Right hindlimb (tissue), 1 donor: ENCODE measurements around the gene NTRK3.
A peak's percentile ranks its signal among the peaks of the same experiment; 100 is the strongest.
"Not testable (repeated sequence)": the region's sequence is repeated elsewhere in the genome, so short reads cannot be mapped to it uniquely, and the experiment has no call there.

Source experiments
- DNase-seq: peaks from one replicate; pipeline ENCODE4 v3.0.0-alpha.2; 2018

Gene NTRK3

DNA sequence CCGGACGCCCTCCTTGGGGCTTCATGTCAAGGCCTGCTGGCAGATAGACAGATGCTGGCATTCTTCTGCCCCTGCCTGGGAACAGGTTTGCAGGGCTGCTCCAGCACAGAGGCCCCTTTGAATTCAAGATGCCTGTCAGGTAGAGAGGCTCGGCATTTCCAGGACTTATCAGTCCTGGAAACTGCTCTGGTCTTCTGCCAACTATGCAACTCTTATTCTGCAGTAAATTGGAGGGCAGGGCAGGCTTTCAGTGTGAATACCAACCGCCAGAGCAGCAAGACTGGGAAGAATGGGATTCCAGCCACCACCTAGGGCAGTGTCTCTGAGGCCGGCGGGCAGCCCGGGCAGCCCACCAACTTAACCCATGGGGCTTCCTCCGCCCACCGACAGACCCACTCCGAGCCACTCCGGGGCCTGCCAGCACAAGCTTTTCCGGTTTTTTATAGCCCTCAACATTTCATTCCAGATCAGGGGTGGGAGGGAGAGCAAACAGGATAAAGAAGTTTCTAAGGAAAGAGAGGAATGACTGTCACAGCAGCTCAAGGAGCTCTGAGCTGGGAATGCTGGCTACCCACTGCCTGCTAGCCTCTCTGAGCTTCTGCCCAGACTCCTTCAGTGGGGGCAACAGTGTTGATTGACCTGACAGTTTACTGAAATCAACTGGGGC, 140.9 kb downstream of the NTRK3 start:
- DNase-seq = peak; percentile 23

DNA sequence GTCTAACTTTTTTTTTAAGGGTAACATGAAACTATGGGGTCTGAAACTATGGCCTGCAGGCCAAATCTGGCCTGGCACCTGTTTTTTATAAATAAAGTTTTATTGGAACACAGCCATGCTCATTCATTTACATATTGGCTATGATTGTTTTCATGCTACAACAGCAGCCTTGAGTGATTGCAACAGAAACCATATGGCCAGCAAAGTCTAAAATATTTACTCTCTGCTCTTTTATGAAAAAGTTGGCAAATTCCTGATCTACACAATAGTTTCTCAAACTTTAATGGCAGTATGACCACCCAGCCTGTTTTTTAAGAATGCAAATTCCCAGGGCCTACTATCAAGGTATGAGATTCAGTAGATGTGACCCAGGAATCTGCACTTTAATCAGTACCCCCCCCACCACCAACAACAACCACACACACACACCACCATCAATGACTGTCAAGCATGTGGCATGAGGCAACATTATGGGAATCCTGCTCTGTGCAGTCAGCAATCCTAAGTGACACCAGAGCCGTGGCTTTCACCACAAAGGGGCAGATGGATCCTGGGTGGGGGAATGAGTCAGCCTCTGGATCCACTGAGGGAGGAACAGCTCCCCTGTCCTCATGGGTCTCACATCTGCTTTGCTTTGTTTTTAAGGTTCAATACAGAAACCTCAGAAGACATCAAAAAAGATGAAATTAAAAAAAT, 142.8 kb downstream of the NTRK3 start:
- DNase-seq = no peak

DNA sequence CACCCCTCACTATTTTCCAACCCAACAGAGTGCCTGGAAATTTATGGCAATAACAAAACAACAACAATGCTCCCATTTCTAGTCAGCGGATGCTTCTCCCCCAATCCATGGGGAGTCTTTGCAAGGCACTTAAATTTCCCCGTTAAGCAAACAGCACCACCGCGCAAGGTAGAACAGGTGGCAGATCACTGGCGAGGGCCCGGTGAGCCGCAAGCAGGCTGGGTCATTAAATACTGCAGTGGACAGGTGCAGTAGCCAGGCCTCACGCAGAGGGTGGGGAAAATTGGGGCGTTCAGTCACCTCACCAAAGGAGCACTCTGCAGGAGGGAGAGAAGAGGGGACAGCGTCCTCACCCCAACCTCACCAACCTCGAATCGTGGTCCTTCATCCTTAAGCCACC, 147.5 kb downstream of the NTRK3 start:
- no peak for DNase-seq

DNA sequence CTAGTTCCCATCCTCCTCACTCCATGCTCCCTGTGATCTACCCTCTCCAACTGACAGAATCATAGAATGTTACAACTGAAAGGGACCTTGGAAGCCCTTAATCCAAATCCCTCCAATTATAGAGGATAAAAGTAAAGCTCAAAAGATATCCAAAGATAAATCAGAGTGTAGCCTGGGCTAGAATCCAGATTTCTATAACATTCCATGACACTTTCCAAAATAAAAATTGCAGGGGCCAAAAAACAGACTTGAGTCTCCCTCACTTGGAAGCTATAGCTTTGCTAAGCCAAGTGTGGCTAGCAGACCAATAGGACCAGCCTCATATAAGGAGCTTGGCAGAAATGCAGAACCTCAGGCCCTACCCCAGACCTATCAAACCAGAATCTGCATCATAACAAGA, 148.1 kb downstream of the NTRK3 start:
- no peak for DNase-seq

DNA sequence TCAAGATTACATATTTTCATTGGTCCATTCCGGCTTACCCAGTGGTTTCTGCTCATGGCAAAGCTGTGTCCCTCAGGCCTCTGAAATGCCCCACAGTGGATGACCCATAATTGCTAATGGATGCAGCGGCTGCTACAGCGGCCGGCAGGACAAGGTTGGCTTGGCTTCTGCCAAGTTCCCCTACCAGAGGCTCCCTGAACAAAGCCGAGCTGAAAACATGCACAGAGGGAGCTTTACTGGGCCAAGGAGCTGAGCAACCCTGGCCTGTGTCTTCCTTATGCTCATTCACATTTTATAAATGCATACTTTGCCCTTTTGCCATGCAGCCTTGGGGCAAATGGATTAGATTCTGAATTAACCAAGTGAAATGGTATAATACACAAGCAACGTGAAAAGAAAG, 150.5 kb downstream of the NTRK3 start:
- DNase-seq = no peak

DNA sequence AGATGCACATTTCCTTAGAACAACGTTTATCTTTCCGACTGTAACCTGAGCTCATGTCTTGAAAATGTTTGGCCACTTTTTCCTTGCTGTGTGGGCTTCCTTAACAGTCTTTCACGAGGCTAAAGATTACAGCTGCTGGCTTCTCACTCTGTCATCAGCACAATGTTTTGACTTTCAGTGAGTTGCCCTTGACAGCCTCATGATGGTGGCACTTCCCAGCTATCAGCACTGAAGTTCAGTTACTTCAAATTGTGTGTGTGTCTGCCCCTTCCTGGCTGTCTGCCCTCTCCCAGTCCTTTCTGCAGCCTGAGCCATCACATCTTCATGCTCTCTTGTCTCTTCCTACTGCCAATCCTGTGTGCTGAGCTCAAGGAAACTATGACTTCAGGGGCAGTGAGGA, 152.2 kb downstream of the NTRK3 start:
- DNase-seq = no peak

DNA sequence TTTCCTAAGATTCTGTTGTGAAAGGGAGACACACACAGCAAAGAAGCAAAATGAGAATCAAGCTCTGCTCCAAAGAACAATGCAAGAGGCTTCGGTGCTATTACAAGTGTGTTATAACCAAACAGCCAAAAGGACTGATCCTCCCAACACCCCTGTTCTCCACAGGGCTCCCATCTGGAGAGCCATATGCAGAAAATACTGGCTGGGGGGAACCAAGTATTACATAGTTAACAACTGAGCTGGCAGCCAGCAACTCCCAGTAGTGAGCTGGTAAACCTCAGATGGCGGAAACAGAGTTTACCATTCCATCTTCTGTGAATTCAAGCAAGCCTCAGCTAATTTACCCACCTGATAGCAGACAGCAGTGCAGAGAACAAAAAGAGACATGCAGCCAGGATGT, 156.4 kb downstream of the NTRK3 start:
- no peak for DNase-seq

DNA sequence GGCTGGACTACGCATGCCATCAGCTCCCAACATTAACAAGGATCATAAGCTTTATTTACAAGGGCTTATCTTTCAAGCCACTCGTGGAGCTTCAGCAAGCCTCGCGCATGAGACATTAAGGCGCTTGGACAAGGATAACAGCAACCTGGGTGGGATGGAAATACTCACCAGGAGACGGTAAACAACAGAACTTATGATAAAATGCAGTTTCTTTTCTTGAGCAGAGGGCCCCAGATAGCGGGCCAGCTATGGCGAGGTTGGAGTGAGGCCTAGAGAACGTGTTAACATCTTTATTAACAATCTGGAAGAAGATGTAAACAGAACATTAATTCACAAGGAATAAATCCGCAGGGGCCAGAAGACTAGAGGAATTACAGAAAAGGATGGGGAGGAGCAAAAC, 158.2 kb downstream of the NTRK3 start:
- DNase-seq = no peak

DNA sequence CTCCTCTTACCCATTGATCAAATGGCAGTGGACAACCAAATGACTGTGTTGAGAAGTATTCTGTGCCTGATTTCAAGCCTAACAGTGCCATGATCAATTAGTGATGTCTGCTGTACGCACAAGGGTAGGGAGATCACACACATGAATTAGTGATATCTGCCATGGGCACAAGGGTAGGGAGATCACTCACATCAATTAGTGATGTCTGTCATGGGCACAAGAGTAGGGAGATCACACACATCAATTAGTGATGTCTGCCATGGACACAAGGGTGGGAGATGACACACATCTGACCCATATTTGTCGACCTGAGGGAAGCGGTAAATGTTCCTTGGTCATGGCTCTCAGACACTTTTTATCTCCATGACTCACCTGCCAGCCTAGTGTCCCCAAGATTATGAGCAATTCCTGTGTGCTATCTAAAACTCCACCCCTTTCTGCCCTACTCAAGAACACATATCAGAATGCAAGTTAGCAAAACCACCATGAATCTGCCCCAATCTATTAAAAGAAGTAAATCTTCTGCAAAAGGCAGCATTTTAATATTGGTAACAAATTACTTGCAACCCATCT, 165.0 kb downstream of the NTRK3 start:
- DNase-seq = no peak

DNA sequence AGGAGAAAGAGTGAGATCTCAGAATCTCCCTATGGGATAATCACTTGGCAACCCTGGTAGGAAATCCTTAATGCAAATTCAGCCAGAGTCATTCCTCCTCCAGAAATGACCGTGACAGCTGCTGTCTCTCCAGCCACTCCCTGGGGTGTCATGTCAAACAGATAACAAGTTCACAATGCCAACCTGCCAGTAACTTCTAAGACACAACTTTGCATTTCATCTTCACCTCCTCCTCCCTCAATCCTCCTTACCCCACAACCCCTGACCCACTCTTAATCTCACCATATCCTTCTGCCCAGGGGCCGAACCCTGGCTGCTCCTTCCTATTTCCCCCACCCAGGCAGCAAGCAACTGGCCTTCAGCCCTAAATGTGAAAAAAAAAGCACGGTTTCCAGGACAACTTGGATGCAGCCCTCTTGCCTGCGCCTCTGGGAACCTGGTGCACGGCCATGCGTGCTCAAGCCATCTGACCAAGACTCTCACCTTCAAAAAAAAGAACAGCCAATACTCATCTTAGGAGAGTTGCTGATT, 166.0 kb downstream of the NTRK3 start:
- peak; percentile 83 for DNase-seq

DNA sequence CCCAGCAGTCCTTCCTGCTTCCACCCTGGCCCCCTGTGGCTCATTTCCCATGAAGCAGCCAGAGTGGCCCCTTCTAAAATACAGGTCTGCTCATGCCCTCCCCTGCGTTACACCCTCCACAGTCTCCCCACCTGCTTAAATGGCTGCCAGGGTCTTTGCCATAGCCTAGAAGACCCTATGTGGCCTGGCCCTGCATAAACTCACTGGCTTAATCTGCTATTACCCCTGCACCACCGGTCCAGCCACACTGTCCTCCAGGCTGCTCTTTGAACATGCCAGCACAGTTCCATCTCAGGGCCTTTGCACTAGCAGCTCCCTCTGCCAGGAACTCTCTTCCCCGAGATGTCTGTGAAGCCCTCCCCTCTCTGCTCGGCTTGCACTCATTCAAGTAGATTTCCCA, 166.8 kb downstream of the NTRK3 start:
- DNase-seq = no peak

DNA sequence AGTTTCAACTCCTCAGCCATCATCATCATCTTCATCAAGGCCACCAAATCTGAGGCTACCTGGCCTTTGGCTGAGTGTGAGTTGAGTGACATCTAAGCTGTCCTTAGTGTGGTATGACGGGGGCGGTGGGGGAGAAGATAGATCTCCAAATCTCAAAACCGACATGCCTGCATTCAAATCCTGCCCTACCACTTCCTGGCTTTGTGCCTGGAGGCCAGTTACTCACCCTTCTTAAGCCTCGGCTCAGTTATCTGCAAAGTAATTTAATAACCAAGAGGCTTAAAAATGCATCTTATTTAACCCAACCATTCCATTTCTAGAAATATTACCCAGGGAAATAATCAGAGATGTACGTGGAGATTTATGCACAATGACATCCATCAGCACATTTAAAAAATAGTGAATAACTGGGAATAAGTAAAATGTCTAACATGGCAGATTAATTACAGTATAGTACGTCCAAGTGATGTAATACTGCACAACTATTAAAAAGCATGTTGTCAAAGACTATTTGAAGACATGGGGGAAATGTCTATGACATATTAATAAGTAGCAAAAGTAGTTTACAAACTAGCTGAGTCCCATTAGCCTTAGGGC, 167.4 kb downstream of the NTRK3 start:
- DNase-seq = no peak

DNA sequence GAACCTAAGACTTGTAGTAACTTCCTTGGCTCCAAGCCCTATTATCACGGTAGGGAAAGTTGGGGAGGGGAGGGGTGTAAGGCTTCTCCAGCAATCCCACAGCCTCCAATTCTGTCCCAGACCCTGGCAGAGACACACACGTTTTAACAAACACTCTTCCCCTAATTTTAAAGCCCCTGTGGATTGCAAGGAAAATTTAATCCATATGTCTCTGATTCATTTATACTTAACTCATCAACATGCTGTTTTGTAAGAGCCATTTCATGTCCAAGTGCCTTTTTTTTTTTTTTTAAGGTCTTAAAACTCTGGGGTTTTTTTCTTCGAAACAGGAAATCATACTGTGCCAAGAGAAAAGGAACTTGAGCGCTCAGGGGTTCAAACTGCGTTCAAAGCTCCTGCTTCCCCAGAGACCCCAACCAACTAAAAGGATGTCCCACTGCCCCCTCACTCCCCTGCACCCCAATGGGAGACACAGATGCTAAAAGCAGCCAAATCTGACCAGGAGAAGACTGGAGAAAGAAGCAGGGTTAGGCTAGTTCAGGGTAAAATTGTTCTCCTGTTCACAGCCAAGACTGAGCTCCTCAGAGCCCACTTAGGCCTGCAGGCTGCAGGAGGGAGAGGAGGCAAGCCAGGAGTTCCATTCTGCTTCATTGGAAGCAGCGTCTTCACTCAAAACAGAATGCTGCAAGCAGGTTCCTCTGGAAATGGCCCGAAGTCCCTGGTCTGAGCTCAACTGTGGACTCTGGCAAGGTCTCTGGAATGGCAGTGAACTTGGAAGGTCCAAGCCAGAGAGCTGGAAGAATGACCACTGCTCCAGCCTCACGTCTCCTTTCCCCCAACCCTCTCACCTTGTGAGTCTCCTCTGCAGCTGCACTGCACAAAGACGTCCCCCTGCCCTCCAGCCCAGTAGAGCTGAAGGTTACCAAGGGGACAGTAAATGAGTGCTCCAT, 172.5 kb downstream of the NTRK3 start:
- DNase-seq = peak; percentile 84

DNA sequence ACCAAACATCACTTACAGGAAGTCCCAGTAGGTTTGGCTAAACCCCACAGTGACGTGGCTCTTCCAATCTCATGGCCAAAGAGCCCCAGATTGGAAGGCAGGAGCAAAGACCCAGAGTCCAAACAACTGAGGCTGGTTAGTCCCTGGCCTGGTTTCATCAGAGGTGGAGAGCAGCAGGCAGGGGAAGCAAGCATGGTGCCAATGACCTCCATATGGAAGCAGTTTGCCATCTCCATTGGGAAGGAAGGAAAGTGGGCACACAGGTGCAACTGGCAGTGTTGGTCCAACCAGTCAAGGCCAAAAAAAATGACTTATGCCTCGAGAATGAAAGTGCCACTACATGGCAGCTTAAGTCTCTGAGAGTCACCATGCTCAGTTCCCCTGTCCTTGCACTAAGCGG, 175.9 kb downstream of the NTRK3 start:
- no peak for DNase-seq

DNA sequence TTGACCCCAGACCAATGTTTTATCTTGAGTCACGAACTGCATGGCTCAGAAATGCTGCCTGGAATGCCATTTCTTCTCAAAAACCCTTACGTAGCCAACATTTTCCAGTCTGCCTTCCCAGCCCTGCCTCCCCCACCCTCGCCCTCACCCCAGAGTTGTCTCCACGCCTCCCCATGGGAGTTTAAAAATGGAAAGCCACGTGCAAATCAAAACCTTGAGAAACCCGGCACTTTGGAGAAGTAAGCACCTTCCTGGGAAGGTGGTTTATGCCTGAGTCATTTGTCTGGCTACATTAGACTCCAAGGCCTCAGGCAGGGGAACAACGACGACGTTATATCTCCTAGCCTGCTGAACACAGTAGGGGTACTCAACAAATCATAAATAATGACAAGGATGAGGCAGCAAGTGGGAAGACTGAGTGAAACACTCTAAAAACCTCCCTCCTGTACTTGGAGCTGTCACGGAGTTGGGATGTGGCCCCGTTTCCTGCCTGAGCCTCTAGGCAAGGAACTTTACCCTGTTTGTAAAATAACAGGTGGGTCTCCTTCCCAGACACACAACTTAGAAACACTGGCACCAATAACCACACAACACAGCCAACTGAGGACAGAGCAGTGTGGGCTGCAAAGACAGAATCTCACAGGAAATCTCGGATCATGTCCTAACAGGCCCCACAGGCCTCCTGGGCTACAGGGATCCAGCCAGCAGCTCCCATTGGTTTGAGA, 179.1 kb downstream of the NTRK3 start:
- no peak for DNase-seq

DNA sequence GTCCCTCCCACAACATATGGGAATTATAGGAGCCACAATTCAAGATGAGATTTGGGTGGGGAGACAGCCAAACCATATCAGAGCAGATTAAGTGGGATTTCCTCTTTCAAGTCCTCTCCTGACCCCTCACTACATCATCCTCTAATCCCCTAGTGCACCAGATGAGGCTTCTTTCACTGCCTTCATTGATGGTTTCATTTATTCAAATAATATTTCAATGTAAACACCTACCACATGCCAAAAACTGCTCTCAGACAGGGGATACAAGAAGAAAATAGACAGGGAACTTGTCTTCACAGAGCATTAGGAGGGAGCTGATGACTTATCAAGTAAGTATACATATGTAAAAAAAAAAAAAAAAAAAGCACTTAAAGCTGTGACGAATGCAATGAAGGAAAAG, 180.2 kb downstream of the NTRK3 start:
- no peak for DNase-seq

DNA sequence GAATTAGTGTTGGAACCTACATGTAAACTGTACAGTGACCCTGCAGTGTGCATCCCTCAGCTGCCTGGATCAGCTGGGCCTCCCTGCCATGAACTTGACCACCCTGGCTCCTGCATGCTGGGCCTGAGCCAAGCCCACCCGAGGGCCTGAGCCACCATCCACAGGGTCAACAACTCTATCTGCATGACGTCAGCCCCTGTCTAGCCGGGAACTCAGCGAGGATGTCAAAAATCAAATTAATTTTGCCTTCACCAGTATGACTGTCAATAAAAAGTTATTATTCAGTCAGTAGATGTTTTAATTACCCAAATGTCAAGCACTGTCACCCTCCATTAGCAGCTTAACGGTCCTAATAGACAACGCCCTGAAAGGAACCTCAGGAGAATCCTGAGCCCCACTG, 181.4 kb downstream of the NTRK3 start:
- no peak for DNase-seq

DNA sequence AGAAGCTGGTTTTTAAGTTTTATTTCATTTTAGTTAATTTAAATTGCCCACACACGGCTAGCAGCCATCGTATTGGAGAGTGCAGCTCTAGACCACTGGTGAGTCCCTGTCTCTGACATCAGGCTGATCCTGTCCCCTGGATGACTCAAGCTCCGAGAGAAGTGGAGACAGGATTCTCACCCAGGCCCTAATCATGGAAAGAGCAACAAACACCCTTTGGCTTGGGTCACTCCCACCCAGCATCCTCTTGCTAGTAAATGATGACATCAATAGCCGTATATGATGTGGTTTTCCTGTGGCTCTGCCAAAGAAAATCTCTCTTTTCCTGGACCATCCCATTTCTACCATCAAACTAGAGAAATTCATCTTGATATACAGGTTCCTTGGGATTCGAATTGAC, 182.2 kb downstream of the NTRK3 start:
- no peak for DNase-seq

DNA sequence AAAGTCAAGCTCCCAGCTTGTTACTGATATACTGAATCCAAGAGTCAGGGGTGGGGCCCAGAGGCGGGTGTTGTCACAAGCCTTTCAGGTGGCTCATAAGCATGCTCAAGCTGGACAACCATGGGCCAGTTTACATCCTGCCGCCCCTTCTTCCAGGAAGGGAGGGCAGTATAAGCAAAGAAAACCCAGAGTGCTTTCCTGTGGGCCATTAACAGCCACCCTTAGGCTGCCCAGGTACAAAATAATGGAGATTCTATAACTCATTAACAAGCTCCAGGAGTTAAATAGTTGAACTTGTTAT, 183.2 kb downstream of the NTRK3 start:
- DNase-seq = no peak

DNA sequence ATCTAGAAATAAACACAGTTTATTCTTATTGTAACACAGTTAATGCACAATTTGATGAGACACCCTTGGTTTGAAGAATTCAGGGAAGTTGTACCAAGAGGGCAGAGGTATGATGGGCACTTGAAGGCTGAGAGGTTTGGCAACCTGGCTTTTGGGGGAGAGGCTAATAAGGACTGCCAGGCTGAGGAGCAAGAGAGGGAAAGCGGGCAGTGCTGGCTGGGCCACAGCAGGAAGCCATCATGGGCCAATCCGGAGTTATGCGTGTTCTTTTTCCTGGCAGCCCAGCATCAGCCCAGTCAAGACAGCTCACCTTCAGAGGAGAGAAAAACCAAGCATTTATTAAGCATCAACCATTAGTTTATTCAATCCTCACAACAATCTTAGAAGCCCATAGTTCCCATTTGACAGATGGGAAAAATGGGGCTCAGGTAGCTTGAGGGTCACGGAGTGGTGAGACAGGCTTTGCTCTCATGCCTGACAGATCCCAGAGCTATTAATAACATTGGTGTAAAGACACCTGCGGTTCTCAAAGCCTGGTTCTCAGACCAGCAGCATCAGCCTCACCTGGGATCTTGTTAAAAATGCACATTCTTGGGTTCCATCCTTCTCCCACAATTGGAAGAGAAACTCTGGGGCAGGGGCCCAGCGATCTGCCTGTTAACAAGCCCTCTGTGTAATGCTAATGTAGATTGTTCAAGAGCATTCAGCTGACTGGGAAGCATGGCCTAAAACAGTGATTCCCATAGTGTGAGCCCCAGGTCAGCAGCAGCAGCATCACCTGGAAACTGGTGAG, 183.7 kb downstream of the NTRK3 start:
- DNase-seq = no peak

DNA sequence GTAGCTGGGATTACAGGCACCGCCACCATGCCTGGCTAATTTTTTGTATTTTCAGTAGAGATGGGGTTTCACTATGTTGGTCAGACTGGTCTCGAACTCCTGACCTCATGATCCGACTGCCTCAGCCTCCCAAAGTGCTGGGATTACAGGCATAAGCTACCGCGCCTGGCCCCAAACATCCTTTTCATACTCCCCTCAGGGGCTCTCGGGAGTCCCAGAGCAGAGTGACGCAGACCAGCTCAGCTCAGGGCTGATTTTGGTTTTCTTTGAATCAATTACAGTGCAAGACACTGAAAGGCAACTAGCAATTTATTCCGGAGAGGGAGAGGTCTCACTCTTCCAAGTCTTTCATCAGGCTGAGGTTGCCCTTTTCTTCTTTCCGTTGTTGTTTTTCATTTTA, 184.4 kb downstream of the NTRK3 start:
- DNase-seq = not testable (repeated sequence)
